Measurements from ENCODE around the gene POC1A.
"Not testable (repeated sequence)": the region's sequence is repeated elsewhere in the genome, so short reads cannot be mapped to it uniquely, and the experiment has no call there.

POC1A gene

DNA sequence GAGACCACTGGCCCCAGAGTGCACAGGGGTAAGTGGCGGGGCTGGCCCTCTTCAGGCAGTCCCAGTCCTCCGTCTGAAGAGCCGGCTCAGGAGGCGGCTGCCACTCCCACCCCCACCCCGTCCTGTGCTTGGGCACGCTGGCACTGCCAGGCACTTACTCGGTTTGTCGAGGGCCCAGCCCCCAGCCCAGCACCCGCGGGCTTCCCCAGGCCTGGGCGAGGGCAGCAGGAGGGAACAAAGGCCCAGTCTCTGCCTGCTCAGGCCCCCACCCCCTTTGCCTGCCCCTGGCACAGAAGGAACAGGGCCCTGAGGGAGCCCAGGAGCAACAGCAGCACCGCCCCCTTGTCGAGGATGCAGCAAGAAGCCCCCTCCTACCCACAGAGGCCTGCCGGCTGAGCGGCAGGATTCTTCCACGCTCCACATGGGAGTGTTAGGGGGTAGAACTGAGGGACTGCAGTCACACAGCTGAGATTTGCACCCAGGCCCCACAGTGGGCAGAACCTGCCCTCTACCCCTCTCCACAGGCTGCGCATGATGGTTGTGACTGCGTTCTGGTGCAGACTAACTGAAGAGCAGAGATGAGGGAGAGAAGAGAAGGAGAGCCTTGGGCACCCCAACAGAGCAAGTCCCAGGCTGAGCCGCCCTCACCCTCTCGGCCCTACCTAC lies 106.8 kb downstream of the POC1A start:
- no peak for DNase-seq (ENCODE audit: low read depth in 3 of 3)

DNA sequence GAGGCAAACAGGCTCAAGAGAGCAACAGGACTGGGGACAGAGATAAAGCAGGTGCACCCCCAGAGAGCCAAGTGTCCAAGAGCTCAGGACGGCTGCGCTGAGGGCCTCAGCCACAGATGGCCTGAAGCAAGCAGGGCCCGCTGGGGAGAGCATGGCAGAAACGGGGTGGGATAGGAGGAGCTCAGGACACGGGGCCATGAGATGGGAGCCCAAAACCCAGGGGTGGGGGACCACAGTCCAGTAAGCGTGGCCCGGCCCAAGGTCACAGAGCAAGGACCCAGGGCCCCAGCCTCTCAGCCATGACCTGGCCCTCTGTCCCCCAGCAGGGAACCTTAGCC lies 107.4 kb downstream of the POC1A start:
- no peak for DNase-seq (ENCODE audit: low read depth in 3 of 3)

DNA sequence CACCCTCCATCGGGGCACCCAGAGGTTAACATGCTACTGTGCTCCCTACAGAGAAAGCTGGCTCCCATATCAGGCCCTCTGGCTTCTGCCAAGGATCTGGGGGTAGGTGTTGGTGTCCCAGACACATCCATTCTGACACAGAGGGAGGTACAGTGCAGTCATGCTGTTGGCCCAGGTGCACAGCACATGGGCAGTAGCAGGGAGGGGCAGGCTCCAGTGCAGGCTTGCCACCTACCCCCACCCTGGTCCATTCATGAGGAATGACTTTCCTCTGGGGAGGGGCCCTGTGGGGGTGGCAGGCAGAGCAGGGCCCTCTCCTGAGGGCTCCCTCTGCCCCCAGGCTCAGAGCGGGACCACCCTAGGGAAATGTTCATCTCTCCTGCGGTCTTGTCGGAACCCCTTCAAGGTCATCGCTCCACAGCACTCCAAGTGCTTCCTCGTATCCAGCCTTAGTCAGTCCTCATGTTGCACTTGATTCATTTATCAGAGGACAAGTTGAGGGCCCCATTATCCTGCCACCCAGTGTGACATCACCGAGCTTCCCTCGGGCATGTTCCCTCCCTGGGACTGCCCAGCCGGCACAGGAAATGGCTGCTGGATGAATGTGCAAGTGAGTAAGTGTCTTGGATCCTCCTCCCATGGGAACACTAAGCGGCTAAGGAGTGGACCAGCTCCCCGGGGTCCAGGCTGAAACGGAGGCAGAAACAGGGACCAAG lies 107.9 kb downstream of the POC1A start:
- no peak for DNase-seq (ENCODE audit: low read depth in 3 of 3)

DNA sequence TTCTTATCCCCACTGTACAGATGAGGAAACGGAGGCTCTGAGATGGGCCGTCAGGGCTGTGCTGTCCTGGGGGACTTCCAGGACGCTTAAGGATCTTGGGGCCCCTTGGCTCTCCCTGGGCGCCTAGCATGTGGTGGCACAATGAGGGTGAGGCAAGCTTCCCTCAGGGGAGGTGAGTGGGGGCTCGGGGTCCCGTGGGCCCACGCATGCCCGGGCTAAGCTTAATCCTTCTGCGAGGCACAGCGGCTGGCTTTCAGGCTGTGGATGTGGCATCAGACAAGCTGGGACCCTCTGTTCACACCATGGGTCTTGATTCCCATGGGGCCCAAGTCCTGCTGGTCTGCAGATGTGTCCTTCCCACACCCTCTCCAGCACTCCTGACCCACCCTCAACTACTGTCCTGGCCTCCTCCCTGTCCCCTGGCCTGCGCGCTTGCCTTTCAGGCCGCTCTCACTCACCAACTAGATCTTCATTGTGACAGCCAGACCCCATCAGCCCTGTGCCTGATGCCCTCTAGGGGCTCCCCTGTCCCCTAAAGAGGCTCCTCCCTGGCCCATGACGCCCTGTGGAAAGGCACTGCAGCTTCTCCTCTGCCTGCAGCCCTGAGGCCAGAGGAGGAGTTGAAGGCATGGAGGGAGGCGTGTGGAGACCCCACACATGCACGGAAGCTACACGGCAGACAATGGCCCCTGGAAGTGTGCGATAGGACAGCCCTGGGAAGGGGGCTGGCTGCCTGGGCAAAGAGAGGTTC lies 109.2 kb downstream of the POC1A start:
- DNase-seq (ENCODE audit: low read depth in 3 of 3) = no peak

- DNase-seq (ENCODE audit: low read depth in 3 of 3) = no peak
Observed at GRCh38 chr3:52043750-52044149, 110.5 kb downstream of the POC1A start.

- not testable (repeated sequence) for DNase-seq (ENCODE audit: low read depth in 3 of 3)
Observed at GRCh38 chr3:52043039-52043438, 111.2 kb downstream of the POC1A start.

DNA sequence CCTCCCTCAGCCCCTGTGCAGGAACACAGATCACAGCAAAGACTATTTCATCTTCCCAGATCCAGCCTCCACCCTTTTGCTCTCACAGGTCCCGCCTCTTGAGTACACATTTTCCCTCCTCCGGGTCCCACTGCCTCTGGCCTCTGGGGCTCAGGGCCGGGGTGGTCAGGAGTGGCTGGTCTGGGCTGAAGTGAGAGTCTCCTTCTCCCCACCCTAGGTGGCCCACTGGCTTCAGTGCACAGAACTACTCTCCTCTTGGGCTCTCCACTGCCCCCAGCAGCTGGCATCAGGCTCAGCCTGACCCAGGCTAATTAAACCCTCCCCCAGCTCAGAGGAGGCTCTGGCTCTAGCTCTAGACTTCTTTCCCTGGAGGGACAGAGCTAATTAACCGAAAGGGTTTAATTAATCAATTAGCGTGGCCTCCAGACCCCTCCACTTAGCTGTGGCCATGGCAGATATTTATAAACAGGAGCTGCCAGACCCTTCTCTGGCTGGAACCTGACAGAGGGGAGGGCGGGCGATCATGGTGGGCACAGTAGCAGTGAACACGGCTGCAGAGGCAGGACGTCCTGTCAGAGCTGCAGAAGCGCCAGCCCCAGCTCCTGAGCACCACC lies 113.0 kb downstream of the POC1A start:
- no peak for DNase-seq (ENCODE audit: low read depth in 3 of 3)

DNA sequence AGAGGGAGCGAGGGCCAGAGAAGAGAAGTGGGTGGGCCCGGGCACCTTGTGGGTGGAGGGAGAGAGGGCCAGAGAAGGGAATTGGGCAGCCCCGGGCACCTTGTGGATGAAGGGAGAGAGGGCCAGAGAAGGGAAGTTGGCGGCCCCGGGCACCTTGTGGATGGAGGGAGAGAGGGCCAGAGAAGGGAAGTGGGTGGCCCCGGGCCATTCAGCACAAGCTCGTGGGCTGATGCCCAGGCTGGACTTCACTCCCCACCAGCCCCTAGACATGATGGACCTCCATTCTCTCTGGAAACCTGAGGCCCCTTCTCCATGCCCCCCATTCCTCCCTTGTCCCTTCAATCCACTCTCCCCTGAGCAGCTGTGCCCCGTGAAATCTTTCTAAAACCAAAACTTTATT lies 113.6 kb downstream of the POC1A start:
- no peak for DNase-seq (ENCODE audit: low read depth in 3 of 3)

DNA sequence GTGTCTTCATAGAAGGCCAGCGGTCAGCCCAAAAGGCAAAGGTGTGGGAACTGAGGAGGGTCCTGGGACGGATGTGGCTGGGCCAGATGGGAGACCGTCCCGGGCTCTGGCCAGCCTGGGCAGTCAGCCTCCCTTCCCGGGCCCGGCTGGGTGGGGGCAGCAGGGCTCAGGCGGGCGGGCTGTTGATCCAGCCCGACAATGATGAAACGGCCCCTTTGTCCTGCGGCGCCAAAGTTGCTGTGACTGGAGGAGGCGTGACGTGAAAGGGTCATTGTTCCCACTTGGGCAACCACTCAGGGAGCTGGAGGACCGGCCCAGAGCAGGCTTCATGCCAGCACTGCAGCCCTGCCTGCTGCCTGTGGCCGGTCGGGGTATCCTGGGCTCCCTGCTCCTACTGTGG lies 114.4 kb downstream of the POC1A start:
- DNase-seq (ENCODE audit: low read depth in 3 of 3) = no peak

DNA sequence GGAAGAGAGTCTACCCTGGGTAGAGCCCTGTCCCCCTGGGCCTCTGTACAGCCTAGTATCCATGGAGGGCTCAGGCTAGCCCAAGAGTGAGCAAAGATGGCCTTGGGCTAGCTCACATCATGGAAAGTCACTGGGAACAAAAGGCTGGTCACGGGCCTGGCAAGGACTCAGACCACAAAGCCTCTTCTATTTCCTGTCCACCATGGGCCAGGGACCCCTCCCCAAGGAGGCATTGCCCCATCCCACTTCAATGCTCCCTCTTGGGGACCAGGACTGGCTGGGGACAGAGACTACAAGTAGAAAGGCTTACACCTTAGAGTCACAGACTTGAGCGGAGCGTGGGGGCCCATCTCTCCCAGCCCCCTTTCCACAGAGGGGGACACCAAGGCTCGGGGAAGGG lies 114.8 kb downstream of the POC1A start:
- DNase-seq (ENCODE audit: low read depth in 3 of 3) = no peak

DNA sequence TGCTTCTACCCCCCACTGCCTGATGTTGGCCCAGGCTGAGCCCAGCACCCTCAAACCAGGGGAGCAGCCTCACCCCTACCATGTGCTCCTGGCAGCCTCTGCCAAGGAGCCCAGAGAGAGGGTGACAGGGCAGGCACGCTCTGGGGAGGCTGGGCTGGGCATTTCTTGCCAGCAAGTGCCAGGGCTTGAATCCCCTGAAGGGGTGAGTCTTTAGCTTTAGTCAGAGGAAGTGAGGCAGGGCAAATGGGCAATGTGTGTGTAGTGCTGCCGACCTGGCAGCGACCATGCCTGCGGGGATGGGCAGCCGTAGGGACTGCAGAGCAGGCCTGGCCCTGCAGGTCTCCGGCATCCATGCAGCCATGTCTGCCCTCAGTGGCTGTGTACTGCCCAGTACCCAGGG lies 116.0 kb downstream of the POC1A start:
- no peak for DNase-seq (ENCODE audit: low read depth in 3 of 3)

DNA sequence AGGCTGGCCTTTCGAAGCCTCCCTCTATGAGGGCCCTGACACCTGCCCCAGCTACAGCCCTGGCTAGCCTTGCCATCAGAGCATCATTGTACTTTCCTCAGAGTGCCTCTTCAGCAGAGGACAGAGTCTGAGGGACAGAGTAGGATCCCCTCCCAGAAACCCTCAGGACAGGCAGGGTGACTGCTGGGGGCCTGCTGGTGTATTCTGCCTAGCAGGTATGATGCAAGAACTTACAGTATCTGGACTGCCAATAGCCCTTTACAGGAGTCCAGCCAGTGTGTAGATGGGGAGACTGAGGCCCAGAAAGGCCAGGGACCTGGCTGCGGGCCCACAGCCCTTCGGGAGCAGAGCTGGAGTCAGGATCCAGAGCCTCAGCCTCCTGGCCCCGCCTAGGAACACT lies 116.9 kb downstream of the POC1A start:
- no peak for DNase-seq (ENCODE audit: low read depth in 3 of 3)

GRCh38 chr3:52036829-52037228 lies 117.4 kb downstream of the POC1A start:
- no peak for DNase-seq (ENCODE audit: low read depth in 3 of 3)

DNA sequence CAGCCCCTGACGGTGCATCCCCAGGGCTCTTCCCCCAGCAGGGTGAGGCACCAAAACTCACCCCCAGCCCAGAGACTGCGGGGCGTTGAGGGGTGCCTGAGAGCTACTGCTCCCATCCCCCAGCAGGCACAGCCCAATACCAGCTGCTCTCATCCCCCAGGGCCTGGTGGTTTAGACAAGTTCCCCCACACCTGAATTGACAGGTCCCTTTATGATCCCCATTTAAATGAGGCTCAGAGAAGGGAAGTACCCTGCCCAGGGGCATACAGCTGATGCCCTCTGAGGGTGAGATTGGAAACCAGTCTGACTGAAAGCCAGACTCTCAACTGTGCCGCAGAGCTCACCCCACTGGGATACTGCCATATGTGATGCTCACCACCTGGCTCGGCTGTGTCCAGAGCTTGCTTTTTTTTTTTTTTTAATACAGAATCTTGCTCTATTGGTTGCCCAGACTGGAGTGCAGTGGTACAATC lies 118.0 kb downstream of the POC1A start:
- DNase-seq (ENCODE audit: low read depth in 3 of 3) = no peak

- no peak for DNase-seq (ENCODE audit: low read depth in 3 of 3)
Observed at GRCh38 chr3:52034651-52035050, 119.6 kb downstream of the POC1A start.

- DNase-seq (ENCODE audit: low read depth in 3 of 3) = no peak
Observed at GRCh38 chr3:52034212-52034611, 120.0 kb downstream of the POC1A start.

GRCh38 chr3:52033748-52034147 lies 120.5 kb downstream of the POC1A start:
- not testable (repeated sequence) for DNase-seq (ENCODE audit: low read depth in 3 of 3)

DNA sequence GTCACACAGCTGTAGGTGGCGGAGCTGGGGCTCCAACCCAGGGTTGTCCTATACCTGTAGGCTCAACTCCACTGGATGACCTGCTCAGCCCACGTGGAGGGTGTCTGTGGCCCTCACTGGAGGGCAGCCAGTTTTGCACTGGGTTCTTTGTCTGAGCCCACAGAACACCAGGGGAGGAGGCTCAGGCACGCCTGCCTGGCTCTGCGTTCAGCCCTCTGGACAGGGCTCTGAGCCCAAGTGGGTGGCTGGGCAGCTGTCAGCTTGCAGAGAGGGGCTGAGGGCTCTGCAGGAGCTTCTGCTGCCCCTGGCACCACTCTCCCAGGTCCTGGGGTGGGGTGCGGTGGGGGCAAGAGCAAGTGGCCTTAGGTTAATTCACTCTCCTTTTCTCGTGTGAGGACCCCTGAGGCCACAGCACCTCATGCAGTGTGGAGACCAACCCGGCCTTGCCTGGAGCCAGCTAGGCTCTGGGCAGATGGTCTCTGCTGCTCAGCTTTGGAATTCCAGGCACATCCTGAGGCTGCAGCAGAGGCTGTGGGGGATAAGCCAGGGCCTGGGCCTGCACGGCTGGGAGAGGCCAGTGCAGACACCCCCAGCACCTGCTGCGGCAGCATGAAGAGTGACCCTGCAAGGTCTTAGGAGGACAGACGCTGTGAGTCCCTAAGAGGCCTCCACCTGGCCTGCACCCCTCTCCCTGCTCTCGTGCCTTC lies 121.4 kb downstream of the POC1A start:
- no peak for DNase-seq (ENCODE audit: low read depth in 3 of 3)

DNA sequence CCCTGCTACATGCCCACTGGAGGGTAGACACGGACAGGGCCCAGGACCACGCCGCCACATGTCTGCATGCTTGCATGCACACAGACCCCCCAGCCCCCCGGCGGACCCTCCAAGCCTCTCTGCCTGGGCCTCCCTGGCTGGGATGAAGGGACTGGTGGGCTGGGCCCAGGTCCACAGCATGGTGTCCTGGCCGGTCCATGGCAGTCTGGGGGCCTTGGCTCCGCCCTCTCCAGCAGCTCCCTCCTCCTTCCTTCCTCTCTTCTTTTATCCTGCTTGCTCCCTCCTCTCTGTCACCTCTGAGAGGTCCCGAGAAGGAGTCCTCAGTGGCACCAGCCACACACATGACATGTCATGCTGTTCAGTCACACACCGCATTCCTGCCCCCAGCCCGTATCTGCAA lies 122.3 kb downstream of the POC1A start:
- no peak for DNase-seq (ENCODE audit: low read depth in 3 of 3)

DNA sequence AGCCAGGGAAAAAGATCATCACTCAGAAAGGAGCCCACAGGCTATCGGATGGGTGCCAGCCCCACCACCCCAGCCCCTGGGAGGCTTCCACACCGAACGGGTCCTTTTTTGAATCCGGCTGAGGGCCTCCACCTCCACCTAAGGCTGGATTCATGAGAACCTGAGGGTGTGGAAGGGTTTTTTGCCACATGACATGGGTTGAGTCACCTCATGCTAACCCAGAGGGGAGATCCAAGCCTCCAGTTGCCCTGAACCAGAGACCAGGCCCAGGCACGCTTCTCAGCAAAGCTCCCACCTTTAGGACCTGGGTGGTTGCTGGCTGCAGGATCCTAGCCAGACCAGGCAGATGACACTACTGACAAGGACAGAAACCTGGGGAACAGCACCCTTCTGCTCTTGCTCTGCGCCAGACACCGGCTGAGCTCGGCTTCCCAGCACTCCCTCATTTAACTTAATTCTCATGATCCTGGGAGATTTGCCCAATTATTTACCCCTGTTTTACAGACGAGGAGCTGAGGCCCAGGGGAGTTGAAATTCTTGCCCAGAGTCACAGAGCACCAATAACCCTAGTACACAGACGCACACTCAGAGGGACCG lies 123.4 kb downstream of the POC1A start:
- no peak for DNase-seq (ENCODE audit: low read depth in 3 of 3)

- DNase-seq (ENCODE audit: low read depth in 3 of 3) = no peak
Observed at GRCh38 chr3:52029535-52029934, 124.7 kb downstream of the POC1A start.
